HL-60/S4 treated with retinoic acid at 250 ng/mL for 4 days and 3 days (cell line): ENCODE results near the gene KCTD10.

Source experiments
- in situ Hi-C: fragments of 300-500 bp; cut with MboI; formaldehyde crosslinking; loops from 2 replicates; pipeline ENCODE4 v1.7.0; 2022; ENCODE audit warnings: low sequenced_read_pairs

The KCTD10 gene

GRCh38 chr12:109495012-109495411 lies 17.9 kb upstream of the KCTD10 start:
- in situ Hi-C loops, result no loop called here

- in situ Hi-C loops, result no loop called here
Observed at GRCh38 chr12:109494348-109494881, 17.3 kb upstream of the KCTD10 start.

GRCh38 chr12:109493938-109494337 lies 16.8 kb upstream of the KCTD10 start:
- in situ Hi-C loops, result no loop called here

GRCh38 chr12:109493090-109493489 lies 16.0 kb upstream of the KCTD10 start:
- in situ Hi-C loops, result no loop called here

- in situ Hi-C loops, result no loop called here
Observed at GRCh38 chr12:109492371-109492770, 15.3 kb upstream of the KCTD10 start.

GRCh38 chr12:109491671-109492070 lies 14.6 kb upstream of the KCTD10 start:
- in situ Hi-C loops, result no loop called here

GRCh38 chr12:109489955-109490565 lies 13.0 kb upstream of the KCTD10 start:
- in situ Hi-C loops, result no loop called here

GRCh38 chr12:109489016-109489954 lies 12.2 kb upstream of the KCTD10 start:
- in situ Hi-C loops, result no loop called here

GRCh38 chr12:109488051-109488665 lies 11.1 kb upstream of the KCTD10 start:
- in situ Hi-C loops, result no loop called here

- in situ Hi-C loops, result no loop called here
Observed at GRCh38 chr12:109487181-109488050, 10.3 kb upstream of the KCTD10 start.

GRCh38 chr12:109485201-109485600 lies 8.1 kb upstream of the KCTD10 start:
- in situ Hi-C loops, result no loop called here

- in situ Hi-C loops, result no loop called here
Observed at GRCh38 chr12:109483346-109483745, 6.2 kb upstream of the KCTD10 start.

GRCh38 chr12:109482894-109483293 lies 5.8 kb upstream of the KCTD10 start:
- in situ Hi-C loops, result no loop called here

- in situ Hi-C loops, result no loop called here
Observed at GRCh38 chr12:109482491-109482890, 5.4 kb upstream of the KCTD10 start.

- in situ Hi-C loops, result no loop called here
Observed at GRCh38 chr12:109481863-109482262, 4.8 kb upstream of the KCTD10 start.

GRCh38 chr12:109480356-109480755 lies 3.3 kb upstream of the KCTD10 start:
- in situ Hi-C loops, result no loop called here

- in situ Hi-C loops, result no loop called here
Observed at GRCh38 chr12:109479761-109480160, 2.7 kb upstream of the KCTD10 start.

GRCh38 chr12:109477963-109478315 lies 839 bp upstream of the KCTD10 start:
- in situ Hi-C loops, result no loop called here

GRCh38 chr12:109476807-109477184 lies 304 bp downstream of the KCTD10 start:
- in situ Hi-C loops, result no loop called here

GRCh38 chr12:109475993-109476806 lies 900 bp downstream of the KCTD10 start:
- in situ Hi-C loops, result no loop called here
